Stimulated activated naive CD8-positive, alpha-beta T cell treated with anti-CD3 and anti-CD28 coated beads, Interleukin-15, Interleukin-2, amounts not matched to agents 100 U/mL and 50 U/mL, for 24 hours (primary cell): ENCODE data around the gene BRD4.

Experiments
- ATAC-seq: fragments of 150-1000 bp; cut with Tn5 transposase; one replicate; pipeline ENCODE4 v1.10.0; 2021
- DNase-seq: peaks from one replicate; pipeline ENCODE4 v3.0.0; 2021

BRD4 gene

GRCh38 chr19:15248106-15248505 lies 84.2 kb downstream of the BRD4 start:
- DNase-seq (no peak), ATAC-seq (no peak)

- no peak for DNase-seq
- no peak for ATAC-seq
Observed at GRCh38 chr19:15247107-15248014, 85.0 kb downstream of the BRD4 start.

GRCh38 chr19:15246198-15246481 lies 86.2 kb downstream of the BRD4 start:
- no peak for DNase-seq
- ATAC-seq = no peak

GRCh38 chr19:15245370-15246197 lies 86.8 kb downstream of the BRD4 start:
- DNase-seq = no peak
- ATAC-seq = no peak

GRCh38 chr19:15244808-15245207 lies 87.5 kb downstream of the BRD4 start:
- DNase-seq (no peak), ATAC-seq (no peak)

GRCh38 chr19:15244106-15244803 lies 88.1 kb downstream of the BRD4 start:
- DNase-seq (no peak), ATAC-seq (no peak)

GRCh38 chr19:15243236-15243957 lies 88.9 kb downstream of the BRD4 start:
- ATAC-seq (no peak), DNase-seq (no peak)

- no peak for DNase-seq
- no peak for ATAC-seq
Observed at GRCh38 chr19:15241259-15241910, 91.0 kb downstream of the BRD4 start.

- no peak for DNase-seq
- ATAC-seq = no peak
Observed at GRCh38 chr19:15240515-15240914, 91.8 kb downstream of the BRD4 start.

- ATAC-seq (no peak), DNase-seq (no peak)
Observed at GRCh38 chr19:15239337-15239949, 92.9 kb downstream of the BRD4 start.

GRCh38 chr19:15238639-15239155 lies 93.6 kb downstream of the BRD4 start:
- DNase-seq (no peak), ATAC-seq (no peak)

- DNase-seq = no peak
- no peak for ATAC-seq
Observed at GRCh38 chr19:15237759-15238638, 94.3 kb downstream of the BRD4 start.

GRCh38 chr19:15236886-15237285 lies 95.5 kb downstream of the BRD4 start:
- no peak for DNase-seq
- no peak for ATAC-seq

- DNase-seq = no peak
- ATAC-seq = no peak
Observed at GRCh38 chr19:15235781-15236180, 96.6 kb downstream of the BRD4 start.

- ATAC-seq = no peak
- DNase-seq = no peak
Observed at GRCh38 chr19:15234431-15235130, 97.8 kb downstream of the BRD4 start.

GRCh38 chr19:15231271-15231670 lies 101.1 kb downstream of the BRD4 start:
- DNase-seq (no peak), ATAC-seq (no peak)

GRCh38 chr19:15227261-15227660 lies 105.1 kb downstream of the BRD4 start:
- no peak for ATAC-seq
- no peak for DNase-seq

GRCh38 chr19:15225760-15226159 lies 106.6 kb downstream of the BRD4 start:
- DNase-seq (no peak), ATAC-seq (no peak)

GRCh38 chr19:15223649-15224361 lies 108.5 kb downstream of the BRD4 start:
- ATAC-seq (no peak), DNase-seq (no peak)
